ENCODE results near the gene CMIP.

The CMIP gene

GRCh38 chr16:81589975-81590650 is 145.5 kb downstream of the CMIP start:
- TF ChIP-seq GATA3 (IDR thresholded peaks at IDR 0.05; ENCODE audit: low read depth, low read length), result no peak
- no peak for TF ChIP-seq GATA2 (IDR thresholded peaks at IDR 0.05; ENCODE audit: low read depth, low read length)

GRCh38 chr16:81590714-81591544 is 146.3 kb downstream of the CMIP start:
- TF ChIP-seq GATA3 (IDR thresholded peaks at IDR 0.05; ENCODE audit: low read depth, low read length), result no peak
- no peak for TF ChIP-seq GATA2 (IDR thresholded peaks at IDR 0.05; ENCODE audit: low read depth, low read length)

- TF ChIP-seq GATA2 (IDR thresholded peaks at IDR 0.05; ENCODE audit: low read depth, low read length), result no peak
- no peak for TF ChIP-seq GATA3 (IDR thresholded peaks at IDR 0.05; ENCODE audit: low read depth, low read length)
Measured at GRCh38 chr16:81591545-81591870, 146.9 kb downstream of the CMIP start.

- TF ChIP-seq GATA2 (IDR thresholded peaks at IDR 0.05; ENCODE audit: low read depth, low read length), result no peak
- no peak for TF ChIP-seq GATA3 (IDR thresholded peaks at IDR 0.05; ENCODE audit: low read depth, low read length)
Measured at GRCh38 chr16:81592353-81592866, 147.8 kb downstream of the CMIP start.

GRCh38 chr16:81593481-81593880 is 148.9 kb downstream of the CMIP start:
- TF ChIP-seq GATA3 (IDR thresholded peaks at IDR 0.05; ENCODE audit: low read depth, low read length) (no peak), GATA2 (IDR thresholded peaks at IDR 0.05; ENCODE audit: low read depth, low read length) (no peak)

- TF ChIP-seq GATA2 (IDR thresholded peaks at IDR 0.05; ENCODE audit: low read depth, low read length) (no peak), GATA3 (IDR thresholded peaks at IDR 0.05; ENCODE audit: low read depth, low read length) (no peak)
Measured at GRCh38 chr16:81595629-81596292, 151.2 kb downstream of the CMIP start.

GRCh38 chr16:81597079-81597658 is 152.6 kb downstream of the CMIP start:
- no peak for TF ChIP-seq GATA3 (IDR thresholded peaks at IDR 0.05; ENCODE audit: low read depth, low read length)
- TF ChIP-seq GATA2 (IDR thresholded peaks at IDR 0.05; ENCODE audit: low read depth, low read length), result no peak

- TF ChIP-seq GATA2 (IDR thresholded peaks at IDR 0.05; ENCODE audit: low read depth, low read length) (no peak), GATA3 (IDR thresholded peaks at IDR 0.05; ENCODE audit: low read depth, low read length) (no peak)
Measured at GRCh38 chr16:81598083-81598482, 153.5 kb downstream of the CMIP start.

- no peak for TF ChIP-seq GATA3 (IDR thresholded peaks at IDR 0.05; ENCODE audit: low read depth, low read length)
- TF ChIP-seq GATA2 (IDR thresholded peaks at IDR 0.05; ENCODE audit: low read depth, low read length), result no peak
Measured at GRCh38 chr16:81599034-81599744, 154.6 kb downstream of the CMIP start.

GRCh38 chr16:81600275-81600674 is 155.7 kb downstream of the CMIP start:
- no peak for TF ChIP-seq GATA3 (IDR thresholded peaks at IDR 0.05; ENCODE audit: low read depth, low read length)
- TF ChIP-seq GATA2 (IDR thresholded peaks at IDR 0.05; ENCODE audit: low read depth, low read length), result no peak

GRCh38 chr16:81601008-81601428 is 156.4 kb downstream of the CMIP start:
- no peak for TF ChIP-seq GATA3 (IDR thresholded peaks at IDR 0.05; ENCODE audit: low read depth, low read length)
- no peak for TF ChIP-seq GATA2 (IDR thresholded peaks at IDR 0.05; ENCODE audit: low read depth, low read length)

- TF ChIP-seq GATA2 (IDR thresholded peaks at IDR 0.05; ENCODE audit: low read depth, low read length), result no peak
- TF ChIP-seq GATA3 (IDR thresholded peaks at IDR 0.05; ENCODE audit: low read depth, low read length), result no peak
Measured at GRCh38 chr16:81601601-81602255, 157.1 kb downstream of the CMIP start.

- TF ChIP-seq GATA2 (IDR thresholded peaks at IDR 0.05; ENCODE audit: low read depth, low read length) (no peak), GATA3 (IDR thresholded peaks at IDR 0.05; ENCODE audit: low read depth, low read length) (no peak)
Measured at GRCh38 chr16:81602256-81602776, 157.7 kb downstream of the CMIP start.

All from SH-SY5Y (cell line).